Measurements from ENCODE around the gene NQO1.

NQO1 gene

GRCh38 chr16:69711115-69711740 lies 15.1 kb downstream of the NQO1 start:
- peaks cover 19% of the 10 kb centered on the region for H3K36me3 Mint-ChIP-seq (ENCODE audit: low read depth)
- no peaks in the 10 kb centered on the region for H3K27me3 Mint-ChIP-seq (ENCODE audit: low read depth, poor library complexity)
- no peak overlapping the region for H3K27ac Mint-ChIP-seq
- DNase-seq, result no peak
- H3K4me1 Mint-ChIP-seq, result peaks cover 12% of the 10 kb centered on the region
- TF ChIP-seq CTCF (IDR thresholded peaks at IDR 0.05), result no peak
- no peaks in the 10 kb centered on the region for H3K9me3 Mint-ChIP-seq
- no peak overlapping the region for H3K4me3 Mint-ChIP-seq

DNA sequence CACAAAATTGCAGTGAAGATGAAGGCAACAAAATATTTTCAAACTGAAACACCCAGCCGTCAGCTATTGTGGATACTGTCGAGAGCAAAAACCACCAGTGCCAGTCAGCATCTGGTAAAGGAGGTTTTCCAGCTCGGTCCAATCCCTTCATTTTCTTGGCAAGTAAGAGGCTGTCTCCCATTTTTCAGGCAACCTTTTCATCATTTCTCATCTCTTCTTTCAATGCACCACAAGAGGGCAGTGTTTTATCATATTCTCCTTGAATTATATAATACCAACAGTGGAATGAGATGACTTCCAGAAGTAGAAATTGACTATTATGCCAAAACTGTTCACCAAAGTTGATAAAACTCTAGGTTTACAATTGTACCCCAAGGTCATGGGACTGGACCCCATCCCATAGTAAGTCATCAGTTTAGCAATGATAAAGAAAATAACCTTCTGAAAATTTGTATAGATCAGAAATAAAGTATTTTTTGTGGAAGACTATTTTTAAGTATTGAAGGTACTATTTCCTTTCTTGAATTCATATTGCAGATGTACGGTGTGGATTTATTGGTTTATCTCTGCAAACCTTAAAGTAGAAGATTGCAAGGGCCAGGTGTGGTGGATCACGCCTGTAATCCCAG lies 16.8 kb downstream of the NQO1 start:
- no peak for DNase-seq
- no peaks in the 10 kb centered on the region for H3K27me3 Mint-ChIP-seq (ENCODE audit: low read depth, poor library complexity)
- H3K36me3 Mint-ChIP-seq (ENCODE audit: low read depth), result peaks cover 12% of the 10 kb centered on the region
- peak; percentile 75 for TF ChIP-seq CTCF (IDR thresholded peaks at IDR 0.05)
- no peak overlapping the region for H3K4me3 Mint-ChIP-seq
- H3K27ac Mint-ChIP-seq, result no peak overlapping the region
- no peaks in the 10 kb centered on the region for H3K9me3 Mint-ChIP-seq
- H3K4me1 Mint-ChIP-seq, result peaks cover 12% of the 10 kb centered on the region

- Mint-ChIP-seq H3K27me3 (ENCODE audit: low read depth, poor library complexity) (no peaks in the 10 kb centered on the region), H3K9me3 (no peaks in the 10 kb centered on the region), H3K4me1 (peaks cover 12% of the 10 kb centered on the region), H3K27ac (peak overlapping the region; percentile 44), H3K4me3 (no peak overlapping the region), H3K36me3 (ENCODE audit: low read depth) (peaks cover 9% of the 10 kb centered on the region)
- TF ChIP-seq CTCF (IDR thresholded peaks at IDR 0.05), result no peak
- no peak for DNase-seq
These were observed 18.3 kb downstream of the NQO1 start for GRCh38 chr16:69707920-69708683.

DNA sequence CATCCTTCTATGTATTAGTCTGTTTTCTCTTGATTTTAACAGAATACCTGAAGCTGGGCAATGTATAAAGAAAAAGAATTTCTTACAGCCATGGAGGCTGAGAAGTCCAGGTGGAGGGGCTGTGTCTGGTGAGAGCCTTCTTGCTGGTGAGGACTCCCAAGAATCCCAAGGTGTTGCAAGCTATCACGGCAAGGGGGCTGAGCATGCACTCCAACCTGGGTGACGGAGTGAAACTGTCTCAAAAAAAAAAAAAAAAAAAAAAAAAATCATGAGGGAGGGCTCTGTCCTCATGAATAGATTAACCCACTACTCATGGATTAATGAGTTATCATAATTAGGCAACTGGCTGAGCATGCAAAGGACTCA lies 19.4 kb downstream of the NQO1 start:
- H3K9me3 Mint-ChIP-seq, result no peaks in the 10 kb centered on the region

DNA sequence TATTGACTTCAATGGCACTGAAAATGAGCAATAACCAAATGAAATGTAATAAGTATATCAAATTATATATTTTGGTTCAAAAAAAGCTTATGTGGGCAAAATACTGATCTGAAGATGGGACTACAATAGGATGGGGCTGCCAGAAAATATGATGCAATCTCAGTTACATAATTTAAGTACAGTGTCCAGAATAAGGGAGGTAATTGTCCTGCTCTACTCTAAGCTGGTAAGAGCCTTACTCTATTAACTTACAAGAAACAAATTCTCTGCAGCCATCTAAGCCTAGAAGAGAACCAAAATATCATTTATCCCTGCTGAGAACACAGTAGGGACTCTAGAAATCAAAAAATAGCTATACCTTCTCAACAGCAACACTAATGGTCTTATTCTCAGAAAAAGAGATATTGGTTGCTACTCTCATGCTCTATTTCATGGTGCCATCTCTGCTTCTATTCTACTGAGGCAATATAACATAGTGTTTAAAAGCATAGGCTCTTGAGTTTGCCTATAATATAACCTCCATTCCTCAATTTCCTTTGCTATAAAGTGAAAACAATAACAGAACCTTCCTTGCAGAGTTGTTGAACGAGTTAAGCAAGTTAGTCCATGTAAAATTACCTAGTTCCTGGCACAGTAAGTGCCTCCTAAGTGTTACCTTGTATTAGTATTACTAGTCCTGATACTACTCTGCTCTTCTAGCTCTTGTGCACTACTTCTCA lies 19.9 kb downstream of the NQO1 start:
- no peak overlapping the region for H3K4me3 Mint-ChIP-seq
- no peak overlapping the region for H3K27ac Mint-ChIP-seq
- H3K4me1 Mint-ChIP-seq, result peaks cover 12% of the 10 kb centered on the region
- H3K36me3 Mint-ChIP-seq (ENCODE audit: low read depth), result peaks cover 5% of the 10 kb centered on the region
- no peak for TF ChIP-seq CTCF (IDR thresholded peaks at IDR 0.05)
- no peaks in the 10 kb centered on the region for H3K9me3 Mint-ChIP-seq
- DNase-seq, result no peak
- no peaks in the 10 kb centered on the region for H3K27me3 Mint-ChIP-seq (ENCODE audit: low read depth, poor library complexity)

More for the DNA sequence above, 19.4 kb downstream of the NQO1 start:
- DNase-seq, result no peak
- no peak overlapping the region for H3K4me3 Mint-ChIP-seq
- H3K27me3 Mint-ChIP-seq (ENCODE audit: low read depth, poor library complexity), result no peaks in the 10 kb centered on the region
- peaks cover 12% of the 10 kb centered on the region for H3K4me1 Mint-ChIP-seq
- no peak overlapping the region for H3K27ac Mint-ChIP-seq
- no peak for TF ChIP-seq CTCF (IDR thresholded peaks at IDR 0.05)
- H3K36me3 Mint-ChIP-seq (ENCODE audit: low read depth), result peaks cover 5% of the 10 kb centered on the region

Measured in nephron progenitor cell (in vitro differentiated cells).